DOHH2 (cell line): ENCODE results near the gene FAM107B.

Source experiments
- EZH2phosphoT487 ChIP-seq: fragments of 200-600 bp; sonication (generic); IDR thresholded peaks from 2 replicates; pipeline ENCODE4 v1.6.1; 2017; ENCODE audit warnings: borderline replicate concordance, mild to moderate bottlenecking, antibody characterized with exemption, low read length, moderate library complexity, mixed read lengths
- TF ChIP-seq, protein P1 (sequence below): fragments of 200-600 bp; sonication (generic); IDR thresholded peaks from one replicate; pipeline ENCODE4 v1.5.1; 2014; ENCODE audit warnings: antibody characterized with exemption, mild to moderate bottlenecking, low read depth, low read length; ENCODE audit not compliant: poor library complexity, severe bottlenecking

DNA sequence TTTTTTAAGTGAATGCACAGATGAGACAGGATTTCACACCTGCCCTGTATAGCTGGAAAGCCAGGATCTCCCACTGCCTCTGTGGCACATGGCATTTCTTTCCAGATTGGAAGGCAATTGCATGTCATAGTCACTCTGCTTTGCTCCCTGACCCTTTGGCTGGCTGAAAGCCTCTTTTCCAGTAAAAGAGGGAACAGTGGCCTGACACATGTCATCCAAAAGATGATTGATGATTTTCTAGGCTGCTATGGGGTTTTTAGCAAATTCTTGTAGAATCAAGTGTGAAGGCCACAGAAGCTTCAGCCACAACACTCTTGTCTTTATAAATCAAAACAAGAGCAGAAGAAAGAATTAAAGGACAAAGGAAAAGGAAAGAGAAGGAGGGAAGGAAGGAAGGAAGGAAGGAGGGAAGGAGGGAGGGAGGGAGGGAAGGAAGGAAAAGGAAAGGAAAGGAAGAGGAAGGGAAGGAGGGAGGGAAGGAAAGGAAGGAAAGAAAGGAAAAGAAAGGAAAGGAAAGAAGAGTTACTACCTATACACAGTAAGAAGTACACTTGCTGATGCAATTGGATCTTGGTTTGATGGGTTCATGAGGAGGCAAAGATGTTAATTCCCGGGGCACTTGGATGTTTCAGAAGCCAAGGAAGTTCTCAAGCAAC lies 285.0 kb downstream of the FAM107B start:
- TF ChIP-seq, protein P1, sequence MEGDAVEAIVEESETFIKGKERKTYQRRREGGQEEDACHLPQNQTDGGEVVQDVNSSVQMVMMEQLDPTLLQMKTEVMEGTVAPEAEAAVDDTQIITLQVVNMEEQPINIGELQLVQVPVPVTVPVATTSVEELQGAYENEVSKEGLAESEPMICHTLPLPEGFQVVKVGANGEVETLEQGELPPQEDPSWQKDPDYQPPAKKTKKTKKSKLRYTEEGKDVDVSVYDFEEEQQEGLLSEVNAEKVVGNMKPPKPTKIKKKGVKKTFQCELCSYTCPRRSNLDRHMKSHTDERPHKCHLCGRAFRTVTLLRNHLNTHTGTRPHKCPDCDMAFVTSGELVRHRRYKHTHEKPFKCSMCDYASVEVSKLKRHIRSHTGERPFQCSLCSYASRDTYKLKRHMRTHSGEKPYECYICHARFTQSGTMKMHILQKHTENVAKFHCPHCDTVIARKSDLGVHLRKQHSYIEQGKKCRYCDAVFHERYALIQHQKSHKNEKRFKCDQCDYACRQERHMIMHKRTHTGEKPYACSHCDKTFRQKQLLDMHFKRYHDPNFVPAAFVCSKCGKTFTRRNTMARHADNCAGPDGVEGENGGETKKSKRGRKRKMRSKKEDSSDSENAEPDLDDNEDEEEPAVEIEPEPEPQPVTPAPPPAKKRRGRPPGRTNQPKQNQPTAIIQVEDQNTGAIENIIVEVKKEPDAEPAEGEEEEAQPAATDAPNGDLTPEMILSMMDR = no peak
- no peak for TF ChIP-seq EZH2phosphoT487
